Embryonic facial prominence (tissue), 1 donor: Measurements from ENCODE around the gene PRM1.

Experiments
- DNase-seq: peaks from one replicate; pipeline ENCODE4 v3.0.0-alpha.2; 2016; ENCODE audit errors: extremely low spot score

PRM1 gene

GRCh38 chr16:11253995-11254912 is 26.9 kb downstream of the PRM1 start:
- no peak for DNase-seq

- DNase-seq: no peak
These were observed 27.8 kb downstream of the PRM1 start for GRCh38 chr16:11253009-11253994.

- no peak for DNase-seq
These were observed 28.6 kb downstream of the PRM1 start for GRCh38 chr16:11252482-11252931.

GRCh38 chr16:11251525-11252481 is 29.3 kb downstream of the PRM1 start:
- DNase-seq: no peak

- no peak for DNase-seq
These were observed 30.2 kb downstream of the PRM1 start for GRCh38 chr16:11250786-11251524.

GRCh38 chr16:11250091-11250785 is 30.9 kb downstream of the PRM1 start:
- no peak for DNase-seq

GRCh38 chr16:11249233-11250061 is 31.7 kb downstream of the PRM1 start:
- no peak for DNase-seq

- DNase-seq: no peak
These were observed 33.0 kb downstream of the PRM1 start for GRCh38 chr16:11248133-11248532.

GRCh38 chr16:11245988-11246387 is 35.1 kb downstream of the PRM1 start:
- DNase-seq: no peak

- no peak for DNase-seq
These were observed 35.9 kb downstream of the PRM1 start for GRCh38 chr16:11245222-11245737.

GRCh38 chr16:11242658-11243057 is 38.5 kb downstream of the PRM1 start:
- no peak for DNase-seq

GRCh38 chr16:11241480-11242204 is 39.5 kb downstream of the PRM1 start:
- DNase-seq: no peak

GRCh38 chr16:11240636-11241473 is 40.3 kb downstream of the PRM1 start:
- no peak for DNase-seq

GRCh38 chr16:11239644-11240632 is 41.2 kb downstream of the PRM1 start:
- no peak for DNase-seq

GRCh38 chr16:11238272-11239202 is 42.6 kb downstream of the PRM1 start:
- no peak for DNase-seq
